ENCODE data around the gene NAGPA. TPM values are rescaled to one million over a fixed set of nuclear protein-coding genes. Genes with fewer than 3 reads are reported as not detected.

Gene NAGPA
- total and polyA plus RNA-seq, 2 of the 13 experiments (the other 11 are each of a cell fraction or from before 2014, with no cell fraction given), result 27.1 to 60.3 TPM

DNA sequence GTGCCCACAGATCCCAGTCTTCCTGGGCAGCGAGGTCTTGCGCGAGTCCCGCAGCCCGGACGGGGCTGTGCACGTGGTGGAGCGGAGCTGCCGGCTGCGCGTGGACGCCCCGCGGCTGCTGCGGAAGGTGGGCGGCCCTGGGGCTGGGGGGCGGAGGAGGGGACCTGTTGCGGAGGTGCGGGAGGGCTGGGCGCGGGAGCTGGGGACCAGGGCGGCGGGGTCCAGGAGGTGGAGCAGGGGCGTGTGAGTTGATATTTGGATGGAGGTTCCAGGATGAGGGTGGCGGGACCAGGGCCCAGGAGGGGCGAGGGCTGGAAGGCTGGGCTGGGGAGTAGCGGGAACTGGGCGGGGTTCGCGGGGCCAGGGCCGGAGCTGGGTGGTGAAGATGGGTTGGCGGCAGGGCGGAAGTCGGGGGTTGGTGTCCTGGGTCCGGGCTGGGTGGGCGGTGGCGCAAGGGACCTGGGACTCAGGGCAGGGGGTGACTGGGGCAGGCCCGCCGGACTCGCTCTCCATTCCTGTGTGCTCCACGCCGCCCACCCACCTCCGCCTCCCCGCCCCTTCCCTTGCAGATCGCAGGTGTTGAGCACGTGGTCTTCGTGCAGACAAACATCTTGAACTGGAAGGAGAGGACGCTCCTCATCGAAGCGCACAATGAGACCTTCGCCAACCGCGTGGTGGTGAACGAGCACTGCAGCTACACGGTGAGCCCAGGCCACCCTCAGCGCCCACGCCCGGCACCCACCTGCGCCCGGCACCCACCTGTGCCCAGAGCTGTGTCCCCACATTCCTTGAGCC lies 46.0 kb downstream of the NAGPA start (continued):
- TF ChIP-seq ADNP (CRISPR knock-in tag; IDR thresholded peaks at IDR 0.05), result no peak
- 0 out of 2 replicates have a peak, but pooled peaks have one; percentile 8 for TF ChIP-seq ZNF607 (CRISPR knock-in tag; IDR thresholded peaks at IDR 0.05; ENCODE audit: borderline replicate concordance)
- TF ChIP-seq, protein P1, sequence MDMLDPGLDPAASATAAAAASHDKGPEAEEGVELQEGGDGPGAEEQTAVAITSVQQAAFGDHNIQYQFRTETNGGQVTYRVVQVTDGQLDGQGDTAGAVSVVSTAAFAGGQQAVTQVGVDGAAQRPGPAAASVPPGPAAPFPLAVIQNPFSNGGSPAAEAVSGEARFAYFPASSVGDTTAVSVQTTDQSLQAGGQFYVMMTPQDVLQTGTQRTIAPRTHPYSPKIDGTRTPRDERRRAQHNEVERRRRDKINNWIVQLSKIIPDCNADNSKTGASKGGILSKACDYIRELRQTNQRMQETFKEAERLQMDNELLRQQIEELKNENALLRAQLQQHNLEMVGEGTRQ (IDR thresholded peaks at IDR 0.05; ENCODE audit: low read depth, low read length), result no peak
- TF ChIP-seq, protein P1 (CRISPR knock-in tag; IDR thresholded peaks at IDR 0.05; ENCODE audit: borderline replicate concordance), result no peak
- TF ChIP-seq POGZ (CRISPR knock-in tag; IDR thresholded peaks at IDR 0.05), result no peak
- TF ChIP-seq, protein P2, sequence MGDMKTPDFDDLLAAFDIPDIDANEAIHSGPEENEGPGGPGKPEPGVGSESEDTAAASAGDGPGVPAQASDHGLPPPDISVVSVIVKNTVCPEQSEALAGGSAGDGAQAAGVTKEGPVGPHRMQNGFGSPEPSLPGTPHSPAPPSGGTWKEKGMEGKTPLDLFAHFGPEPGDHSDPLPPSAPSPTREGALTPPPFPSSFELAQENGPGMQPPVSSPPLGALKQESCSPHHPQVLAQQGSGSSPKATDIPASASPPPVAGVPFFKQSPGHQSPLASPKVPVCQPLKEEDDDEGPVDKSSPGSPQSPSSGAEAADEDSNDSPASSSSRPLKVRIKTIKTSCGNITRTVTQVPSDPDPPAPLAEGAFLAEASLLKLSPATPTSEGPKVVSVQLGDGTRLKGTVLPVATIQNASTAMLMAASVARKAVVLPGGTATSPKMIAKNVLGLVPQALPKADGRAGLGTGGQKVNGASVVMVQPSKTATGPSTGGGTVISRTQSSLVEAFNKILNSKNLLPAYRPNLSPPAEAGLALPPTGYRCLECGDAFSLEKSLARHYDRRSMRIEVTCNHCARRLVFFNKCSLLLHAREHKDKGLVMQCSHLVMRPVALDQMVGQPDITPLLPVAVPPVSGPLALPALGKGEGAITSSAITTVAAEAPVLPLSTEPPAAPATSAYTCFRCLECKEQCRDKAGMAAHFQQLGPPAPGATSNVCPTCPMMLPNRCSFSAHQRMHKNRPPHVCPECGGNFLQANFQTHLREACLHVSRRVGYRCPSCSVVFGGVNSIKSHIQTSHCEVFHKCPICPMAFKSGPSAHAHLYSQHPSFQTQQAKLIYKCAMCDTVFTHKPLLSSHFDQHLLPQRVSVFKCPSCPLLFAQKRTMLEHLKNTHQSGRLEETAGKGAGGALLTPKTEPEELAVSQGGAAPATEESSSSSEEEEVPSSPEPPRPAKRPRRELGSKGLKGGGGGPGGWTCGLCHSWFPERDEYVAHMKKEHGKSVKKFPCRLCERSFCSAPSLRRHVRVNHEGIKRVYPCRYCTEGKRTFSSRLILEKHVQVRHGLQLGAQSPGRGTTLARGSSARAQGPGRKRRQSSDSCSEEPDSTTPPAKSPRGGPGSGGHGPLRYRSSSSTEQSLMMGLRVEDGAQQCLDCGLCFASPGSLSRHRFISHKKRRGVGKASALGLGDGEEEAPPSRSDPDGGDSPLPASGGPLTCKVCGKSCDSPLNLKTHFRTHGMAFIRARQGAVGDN (CRISPR knock-in tag; IDR thresholded peaks at IDR 0.05), result peak; percentile 68
- TF ChIP-seq, protein P3, sequence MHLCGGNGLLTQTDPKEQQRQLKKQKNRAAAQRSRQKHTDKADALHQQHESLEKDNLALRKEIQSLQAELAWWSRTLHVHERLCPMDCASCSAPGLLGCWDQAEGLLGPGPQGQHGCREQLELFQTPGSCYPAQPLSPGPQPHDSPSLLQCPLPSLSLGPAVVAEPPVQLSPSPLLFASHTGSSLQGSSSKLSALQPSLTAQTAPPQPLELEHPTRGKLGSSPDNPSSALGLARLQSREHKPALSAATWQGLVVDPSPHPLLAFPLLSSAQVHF (CRISPR knock-in tag; IDR thresholded peaks at IDR 0.05), result 0 out of 2 replicates have a peak, but pooled peaks have one; percentile 31
- no peak for TF ChIP-seq ZNF629 (CRISPR knock-in tag; conservative IDR thresholded peaks at IDR 0.05)
- TF ChIP-seq, protein P4, sequence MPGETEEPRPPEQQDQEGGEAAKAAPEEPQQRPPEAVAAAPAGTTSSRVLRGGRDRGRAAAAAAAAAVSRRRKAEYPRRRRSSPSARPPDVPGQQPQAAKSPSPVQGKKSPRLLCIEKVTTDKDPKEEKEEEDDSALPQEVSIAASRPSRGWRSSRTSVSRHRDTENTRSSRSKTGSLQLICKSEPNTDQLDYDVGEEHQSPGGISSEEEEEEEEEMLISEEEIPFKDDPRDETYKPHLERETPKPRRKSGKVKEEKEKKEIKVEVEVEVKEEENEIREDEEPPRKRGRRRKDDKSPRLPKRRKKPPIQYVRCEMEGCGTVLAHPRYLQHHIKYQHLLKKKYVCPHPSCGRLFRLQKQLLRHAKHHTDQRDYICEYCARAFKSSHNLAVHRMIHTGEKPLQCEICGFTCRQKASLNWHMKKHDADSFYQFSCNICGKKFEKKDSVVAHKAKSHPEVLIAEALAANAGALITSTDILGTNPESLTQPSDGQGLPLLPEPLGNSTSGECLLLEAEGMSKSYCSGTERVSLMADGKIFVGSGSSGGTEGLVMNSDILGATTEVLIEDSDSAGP (CRISPR knock-in tag; IDR thresholded peaks at IDR 0.05; ENCODE audit: borderline replicate concordance), result no peak
- TF ChIP-seq EHMT2 (IDR thresholded peaks at IDR 0.05; ENCODE audit: borderline replicate concordance, low read depth, low read length), result no peak
- no peak for TF ChIP-seq GATAD2A (CRISPR knock-in tag; IDR thresholded peaks at IDR 0.05)
- TF ChIP-seq JUND (CRISPR knock-in tag; IDR thresholded peaks at IDR 0.05), result no peak
- no peak for TF ChIP-seq MEIS1 (CRISPR knock-in tag; IDR thresholded peaks at IDR 0.05; ENCODE audit: borderline replicate concordance)
- TF ChIP-seq GLI4 (CRISPR knock-in tag; IDR thresholded peaks at IDR 0.05; ENCODE audit: borderline replicate concordance), result no peak
- TF ChIP-seq, protein P5, sequence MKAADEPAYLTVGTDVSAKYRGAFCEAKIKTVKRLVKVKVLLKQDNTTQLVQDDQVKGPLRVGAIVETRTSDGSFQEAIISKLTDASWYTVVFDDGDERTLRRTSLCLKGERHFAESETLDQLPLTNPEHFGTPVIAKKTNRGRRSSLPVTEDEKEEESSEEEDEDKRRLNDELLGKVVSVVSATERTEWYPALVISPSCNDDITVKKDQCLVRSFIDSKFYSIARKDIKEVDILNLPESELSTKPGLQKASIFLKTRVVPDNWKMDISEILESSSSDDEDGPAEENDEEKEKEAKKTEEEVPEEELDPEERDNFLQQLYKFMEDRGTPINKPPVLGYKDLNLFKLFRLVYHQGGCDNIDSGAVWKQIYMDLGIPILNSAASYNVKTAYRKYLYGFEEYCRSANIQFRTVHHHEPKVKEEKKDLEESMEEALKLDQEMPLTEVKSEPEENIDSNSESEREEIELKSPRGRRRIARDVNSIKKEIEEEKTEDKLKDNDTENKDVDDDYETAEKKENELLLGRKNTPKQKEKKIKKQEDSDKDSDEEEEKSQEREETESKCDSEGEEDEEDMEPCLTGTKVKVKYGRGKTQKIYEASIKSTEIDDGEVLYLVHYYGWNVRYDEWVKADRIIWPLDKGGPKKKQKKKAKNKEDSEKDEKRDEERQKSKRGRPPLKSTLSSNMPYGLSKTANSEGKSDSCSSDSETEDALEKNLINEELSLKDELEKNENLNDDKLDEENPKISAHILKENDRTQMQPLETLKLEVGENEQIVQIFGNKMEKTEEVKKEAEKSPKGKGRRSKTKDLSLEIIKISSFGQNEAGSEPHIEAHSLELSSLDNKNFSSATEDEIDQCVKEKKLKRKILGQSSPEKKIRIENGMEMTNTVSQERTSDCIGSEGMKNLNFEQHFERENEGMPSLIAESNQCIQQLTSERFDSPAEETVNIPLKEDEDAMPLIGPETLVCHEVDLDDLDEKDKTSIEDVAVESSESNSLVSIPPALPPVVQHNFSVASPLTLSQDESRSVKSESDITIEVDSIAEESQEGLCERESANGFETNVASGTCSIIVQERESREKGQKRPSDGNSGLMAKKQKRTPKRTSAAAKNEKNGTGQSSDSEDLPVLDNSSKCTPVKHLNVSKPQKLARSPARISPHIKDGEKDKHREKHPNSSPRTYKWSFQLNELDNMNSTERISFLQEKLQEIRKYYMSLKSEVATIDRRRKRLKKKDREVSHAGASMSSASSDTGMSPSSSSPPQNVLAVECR (CRISPR knock-in tag; IDR thresholded peaks at IDR 0.05; ENCODE audit: borderline replicate concordance), result no peak
- TF ChIP-seq POLR2A (IDR thresholded peaks at IDR 0.05; ENCODE audit: insufficient read depth in 1 of 2, low read depth in 2 of 2, low read length in 2 of 2), result no peak

Measured in HepG2 (cell line).